GM12874 (cell line): Measurements from ENCODE around the gene H2BW2.
"Not testable (repeated sequence)": the region's sequence is repeated elsewhere in the genome, so short reads cannot be mapped to it uniquely, and the experiment has no call there.

Source experiments
- TF ChIP-seq, protein P1 (sequence below): IDR thresholded peaks from 2 replicates; pipeline ENCODE4 v1.5.1; 2011; ENCODE audit warnings: low read depth, mild to moderate bottlenecking, control low read depth, low read length, moderate library complexity; ENCODE audit not compliant: insufficient read depth

The H2BW2 gene

DNA sequence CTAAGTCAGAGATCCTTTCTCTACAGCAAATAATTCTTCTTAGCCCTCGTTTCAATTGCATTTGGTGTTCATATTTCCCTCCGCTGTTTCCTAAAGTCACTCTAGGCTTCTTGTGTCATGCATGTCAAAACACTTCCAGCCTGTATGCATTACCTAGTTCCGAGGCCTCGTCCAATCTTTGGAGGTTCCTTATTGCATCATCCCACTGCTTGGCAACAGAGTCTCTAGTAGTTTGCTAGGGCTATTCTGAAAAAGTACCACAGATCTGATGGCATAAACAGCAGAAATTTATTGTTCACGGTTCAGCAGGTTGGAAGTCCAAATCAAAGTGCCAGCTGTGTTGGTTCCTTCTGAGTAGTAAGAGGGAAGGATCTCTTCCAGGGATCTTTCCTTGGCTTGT, 5.9 kb downstream of the H2BW2 start:
- TF ChIP-seq, protein P1, sequence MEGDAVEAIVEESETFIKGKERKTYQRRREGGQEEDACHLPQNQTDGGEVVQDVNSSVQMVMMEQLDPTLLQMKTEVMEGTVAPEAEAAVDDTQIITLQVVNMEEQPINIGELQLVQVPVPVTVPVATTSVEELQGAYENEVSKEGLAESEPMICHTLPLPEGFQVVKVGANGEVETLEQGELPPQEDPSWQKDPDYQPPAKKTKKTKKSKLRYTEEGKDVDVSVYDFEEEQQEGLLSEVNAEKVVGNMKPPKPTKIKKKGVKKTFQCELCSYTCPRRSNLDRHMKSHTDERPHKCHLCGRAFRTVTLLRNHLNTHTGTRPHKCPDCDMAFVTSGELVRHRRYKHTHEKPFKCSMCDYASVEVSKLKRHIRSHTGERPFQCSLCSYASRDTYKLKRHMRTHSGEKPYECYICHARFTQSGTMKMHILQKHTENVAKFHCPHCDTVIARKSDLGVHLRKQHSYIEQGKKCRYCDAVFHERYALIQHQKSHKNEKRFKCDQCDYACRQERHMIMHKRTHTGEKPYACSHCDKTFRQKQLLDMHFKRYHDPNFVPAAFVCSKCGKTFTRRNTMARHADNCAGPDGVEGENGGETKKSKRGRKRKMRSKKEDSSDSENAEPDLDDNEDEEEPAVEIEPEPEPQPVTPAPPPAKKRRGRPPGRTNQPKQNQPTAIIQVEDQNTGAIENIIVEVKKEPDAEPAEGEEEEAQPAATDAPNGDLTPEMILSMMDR, result no peak

DNA sequence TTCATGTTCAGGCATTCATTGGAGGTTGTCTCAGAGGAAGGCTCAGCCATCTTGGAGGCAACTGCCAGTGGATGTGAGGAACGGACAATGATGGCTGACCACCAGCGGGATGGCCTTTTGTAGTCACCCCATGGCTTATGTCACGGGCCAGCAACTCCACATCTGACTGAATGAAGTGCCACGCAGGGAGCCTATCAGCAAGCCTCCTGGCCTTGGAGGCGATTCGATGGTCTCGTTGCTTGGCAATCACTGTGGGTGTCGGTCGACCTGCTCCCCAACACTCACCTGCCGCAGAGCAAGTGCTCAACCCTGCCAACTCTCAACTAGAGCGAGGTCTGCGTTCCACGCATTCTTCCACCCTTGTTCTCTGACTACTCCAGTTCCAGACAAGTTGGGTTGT, 7.4 kb downstream of the H2BW2 start:
- TF ChIP-seq, protein P1, result no peak

DNA sequence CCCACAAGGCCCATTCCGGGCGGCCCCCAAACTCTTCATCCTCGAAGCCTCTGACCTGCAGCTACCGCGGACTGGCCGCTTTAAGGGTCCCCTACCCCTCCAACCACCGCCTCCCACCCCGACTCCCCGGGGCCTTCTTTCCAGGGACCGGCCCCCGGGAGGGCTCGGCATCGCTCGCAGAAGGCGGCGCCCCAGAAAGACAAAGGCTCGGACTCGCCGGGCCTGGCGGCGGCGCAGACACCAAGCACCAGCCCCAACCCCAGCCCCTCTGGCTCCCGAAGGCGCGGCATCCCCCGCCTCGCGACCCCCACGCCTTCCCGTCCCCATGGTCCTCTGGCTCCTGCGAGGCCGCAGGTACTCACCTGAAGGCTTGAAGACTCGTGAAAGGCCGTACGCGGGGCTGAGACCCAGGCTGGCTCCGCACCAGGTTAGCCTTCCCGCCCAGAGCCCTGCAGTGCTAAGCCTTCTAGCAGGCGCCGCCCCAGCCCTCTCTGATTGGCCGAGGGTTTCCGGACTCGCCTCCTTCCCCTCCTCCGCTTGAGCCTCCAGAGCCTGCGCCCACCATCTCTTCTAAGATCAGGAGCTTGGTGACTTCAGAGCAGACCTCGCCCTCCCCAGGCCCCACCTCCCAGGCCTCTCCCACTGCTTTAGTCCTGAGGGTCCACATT, 36.2 kb downstream of the H2BW2 start, which contains the start of gene TMSB15C:
TSS of gene TMSB15C (minus strand) at position 459 of the 668 bp plus-strand sequence.
- TF ChIP-seq, protein P1, result not testable (repeated sequence)

DNA sequence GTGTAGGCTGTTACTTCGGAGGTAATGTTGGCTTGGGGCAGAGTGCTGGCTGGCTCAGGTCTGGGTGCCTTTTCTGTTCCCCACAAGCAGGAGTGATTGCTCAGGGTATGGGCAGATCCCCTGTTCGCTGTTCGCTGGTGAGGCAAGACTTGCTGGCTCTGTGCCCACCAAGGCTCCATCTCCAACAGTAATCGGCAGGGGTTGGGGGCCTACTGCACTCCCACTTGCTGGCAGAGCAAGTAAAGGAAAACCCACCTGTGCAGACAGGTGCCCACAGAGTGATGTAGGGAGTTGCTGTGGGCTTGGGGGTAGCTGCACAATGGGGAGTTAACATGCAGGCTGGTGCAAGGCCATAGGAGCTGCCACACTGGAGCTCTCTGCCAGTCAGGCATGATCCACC, 44.3 kb downstream of the H2BW2 start:
- TF ChIP-seq, protein P1, result no peak

DNA sequence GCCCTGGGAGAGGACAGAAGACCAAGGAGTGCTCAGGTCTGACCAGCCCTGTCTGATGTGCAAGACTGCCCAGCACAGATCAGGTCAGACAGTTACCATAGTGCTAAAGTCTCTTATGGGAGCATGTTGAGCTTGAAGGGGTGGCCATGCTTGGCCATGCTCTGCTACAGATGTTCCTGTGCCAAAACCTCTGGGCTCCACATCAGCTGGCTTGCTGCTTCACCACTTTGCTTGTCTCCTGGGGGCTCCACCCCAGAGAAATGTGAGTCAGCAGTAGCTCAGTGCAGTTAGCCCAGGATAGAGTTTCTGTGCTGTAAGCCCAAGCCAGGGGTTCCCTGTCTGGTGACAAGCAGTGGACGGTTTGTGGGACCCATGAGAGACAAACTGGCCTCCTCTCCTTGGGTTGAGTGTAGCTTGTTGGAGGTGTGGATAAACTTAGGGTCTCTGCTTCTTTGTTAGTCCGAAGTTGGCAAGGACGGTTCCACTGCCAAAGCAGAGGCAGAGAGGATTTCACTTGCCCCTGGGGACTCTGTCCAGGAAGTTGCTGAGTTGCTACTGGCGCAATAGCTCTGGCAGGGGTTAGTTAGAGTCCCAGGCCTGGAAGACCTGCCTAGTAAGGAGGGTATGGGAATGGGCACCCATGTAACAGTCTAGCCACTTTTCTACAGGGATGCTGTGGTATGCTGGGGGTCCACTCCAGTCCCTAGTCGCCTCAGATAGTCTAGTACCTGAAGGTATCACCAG, 45.0 kb downstream of the H2BW2 start:
- TF ChIP-seq, protein P1, result no peak

DNA sequence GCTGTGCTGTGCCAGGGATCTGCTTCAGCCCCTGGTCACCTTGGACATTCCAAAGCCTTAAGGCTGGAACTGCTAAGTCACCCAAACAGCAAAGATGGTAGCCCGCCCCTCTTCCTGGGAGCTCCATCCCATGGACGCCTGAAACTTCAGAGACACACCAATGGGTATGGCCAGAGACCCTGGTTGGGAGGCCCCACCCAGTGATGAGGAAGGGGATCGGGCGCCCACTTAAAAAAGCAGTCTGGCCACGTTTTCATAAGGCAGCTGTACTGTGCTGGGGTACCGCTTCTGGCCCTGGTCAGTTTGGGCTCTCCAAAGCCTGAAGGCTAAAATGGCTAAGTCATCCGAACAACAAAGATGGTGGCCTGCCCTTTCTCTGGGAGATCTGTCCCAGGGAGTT, 45.7 kb downstream of the H2BW2 start:
- TF ChIP-seq, protein P1, result no peak

DNA sequence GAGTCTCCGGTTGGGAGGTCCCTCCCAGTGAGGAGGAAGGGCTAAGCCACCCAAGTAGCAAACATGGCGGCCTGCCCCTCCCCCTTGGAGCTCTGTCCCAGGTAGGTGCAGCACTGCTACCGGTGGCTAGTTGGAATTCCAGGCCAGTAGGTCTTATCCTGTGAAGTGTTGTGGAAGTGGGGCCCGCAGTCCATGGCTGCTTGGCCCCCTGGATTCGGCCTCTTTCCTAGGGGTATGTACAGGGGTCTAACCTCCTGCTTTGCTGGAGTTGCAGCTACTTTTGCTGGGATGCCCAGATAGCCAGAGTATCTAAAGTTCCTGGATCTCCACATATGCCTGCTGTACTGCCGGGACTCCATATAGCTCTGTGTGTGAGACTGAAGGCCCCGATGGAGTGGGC, 46.2 kb downstream of the H2BW2 start:
- TF ChIP-seq, protein P1, result no peak
